ENCODE measurements around the gene RELA. TPM values are rescaled to one million over a fixed set of nuclear protein-coding genes. Genes with fewer than 3 reads are reported as not detected.

The RELA gene
- total RNA-seq, 1 experiment from 2014 or later: 54.9 TPM

DNA sequence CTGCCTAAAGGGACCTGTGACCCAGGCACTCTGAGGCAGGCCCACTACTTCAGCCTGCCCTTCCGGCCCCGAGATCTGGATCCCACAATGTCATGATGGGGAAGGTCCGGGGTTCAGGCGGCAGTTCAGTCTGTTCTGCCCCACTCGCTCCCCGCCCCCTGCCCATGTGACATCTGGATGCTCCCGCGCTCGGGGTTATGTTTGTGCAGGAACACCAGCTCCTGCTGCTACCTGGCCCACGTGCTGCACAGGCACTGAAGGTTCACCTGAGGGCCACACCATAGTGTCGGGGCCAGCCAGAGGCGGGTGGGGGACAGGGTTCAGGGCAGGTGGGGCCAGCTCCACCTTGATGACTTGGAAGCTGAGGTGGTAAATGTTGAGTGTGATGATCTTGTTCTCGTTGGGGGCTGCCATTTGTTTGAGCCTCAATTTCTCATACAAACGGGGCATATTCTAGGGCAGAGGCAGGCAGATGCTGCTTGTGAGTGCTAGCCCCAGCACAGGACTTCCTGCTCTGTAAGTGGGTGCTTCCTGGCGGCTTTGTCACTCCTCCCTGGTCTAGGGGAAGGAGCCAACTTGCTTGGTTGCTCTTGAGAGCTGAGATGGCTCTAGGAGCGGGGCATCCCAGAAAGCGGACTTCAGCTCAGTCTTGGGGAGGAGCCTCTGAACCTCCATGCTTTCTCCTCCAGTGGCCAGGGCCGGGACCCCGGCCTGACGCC lies 29.2 kb downstream of the RELA start:
- Mint-ChIP-seq H3K27ac (ENCODE audit: unreplicated experiment) (no peak overlapping the region), H3K36me3 (ENCODE audit: insufficient read depth, unreplicated experiment) (peaks cover 44% of the 10 kb centered on the region), H3K27me3 (ENCODE audit: insufficient read depth, unreplicated experiment) (no peaks in the 10 kb centered on the region), H3K4me3 (ENCODE audit: unreplicated experiment) (no peak overlapping the region), H3K4me1 (ENCODE audit: low read depth, unreplicated experiment) (no peaks in the 10 kb centered on the region), H3K9me3 (ENCODE audit: unreplicated experiment) (no peaks in the 10 kb centered on the region)
- Histone ChIP-seq H3K4me1 (no peaks in the 10 kb centered on the region), H3K9me3 (no peaks in the 10 kb centered on the region), H3K36me3 (ENCODE audit: control insufficient read depth, insufficient read depth, low read length) (peaks cover 6% of the 10 kb centered on the region), H3K4me3 (ENCODE audit: low read depth, low read length) (no peak overlapping the region), H3K27me3 (replicated peaks; ENCODE audit: control insufficient read depth, insufficient read depth, low read length) (no peaks in the 10 kb centered on the region)
- ChIA-PET POLR2A (no interaction called here), CTCF (no interaction called here)
- no peak for DNase-seq
- TF ChIP-seq, protein P1, sequence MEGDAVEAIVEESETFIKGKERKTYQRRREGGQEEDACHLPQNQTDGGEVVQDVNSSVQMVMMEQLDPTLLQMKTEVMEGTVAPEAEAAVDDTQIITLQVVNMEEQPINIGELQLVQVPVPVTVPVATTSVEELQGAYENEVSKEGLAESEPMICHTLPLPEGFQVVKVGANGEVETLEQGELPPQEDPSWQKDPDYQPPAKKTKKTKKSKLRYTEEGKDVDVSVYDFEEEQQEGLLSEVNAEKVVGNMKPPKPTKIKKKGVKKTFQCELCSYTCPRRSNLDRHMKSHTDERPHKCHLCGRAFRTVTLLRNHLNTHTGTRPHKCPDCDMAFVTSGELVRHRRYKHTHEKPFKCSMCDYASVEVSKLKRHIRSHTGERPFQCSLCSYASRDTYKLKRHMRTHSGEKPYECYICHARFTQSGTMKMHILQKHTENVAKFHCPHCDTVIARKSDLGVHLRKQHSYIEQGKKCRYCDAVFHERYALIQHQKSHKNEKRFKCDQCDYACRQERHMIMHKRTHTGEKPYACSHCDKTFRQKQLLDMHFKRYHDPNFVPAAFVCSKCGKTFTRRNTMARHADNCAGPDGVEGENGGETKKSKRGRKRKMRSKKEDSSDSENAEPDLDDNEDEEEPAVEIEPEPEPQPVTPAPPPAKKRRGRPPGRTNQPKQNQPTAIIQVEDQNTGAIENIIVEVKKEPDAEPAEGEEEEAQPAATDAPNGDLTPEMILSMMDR (IDR thresholded peaks at IDR 0.05; ENCODE audit: insufficient read depth in 1 of 2, low read depth in 1 of 2, low read length in 1 of 2, severe bottlenecking in 1 of 2, unreplicated experiment in 1 of 2): no peak
- intact Hi-C loops (cut with micrococcal nuclease; ENCODE audit: unreplicated experiment): no loop called here
- BruUV-seq (replicated peaks): no TSS peak

- H3K36me3 Mint-ChIP-seq (ENCODE audit: insufficient read depth, unreplicated experiment): peaks cover 38% of the 10 kb centered on the region
- no TSS peak for BruUV-seq (replicated peaks)
- POLR2A ChIA-PET: no interaction called here
These were observed 32.5 kb downstream of the RELA start for GRCh38 chr11:65630215-65630614.

DNA sequence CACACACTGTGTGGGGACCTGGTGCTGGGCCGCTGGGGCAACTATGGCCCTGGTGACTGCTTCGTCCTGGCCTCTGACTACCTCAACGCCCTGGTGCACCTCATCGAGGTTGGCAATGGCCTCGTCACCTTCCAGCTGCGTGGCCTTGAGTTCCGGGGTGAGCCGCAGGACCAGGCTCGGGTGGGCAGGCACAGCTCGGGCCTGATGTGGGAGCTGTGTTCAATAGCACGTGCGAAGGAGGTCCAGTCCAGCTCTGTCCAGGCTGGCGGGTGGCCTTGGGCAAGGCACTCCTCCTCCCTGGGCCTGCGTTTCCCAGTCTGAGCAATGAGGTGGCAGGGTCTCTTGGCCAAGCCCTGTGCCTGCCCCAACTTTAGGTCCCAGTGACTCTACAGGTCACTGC lies 33.1 kb downstream of the RELA start:
- Histone ChIP-seq H3K4me1 (no peaks in the 10 kb centered on the region), H3K4me3 (ENCODE audit: low read depth, low read length) (no peak overlapping the region), H3K36me3 (ENCODE audit: control insufficient read depth, insufficient read depth, low read length) (peaks cover 4% of the 10 kb centered on the region), H3K27me3 (replicated peaks; ENCODE audit: control insufficient read depth, insufficient read depth, low read length) (no peaks in the 10 kb centered on the region), H3K9me3 (no peaks in the 10 kb centered on the region)
- CTCF ChIA-PET: no interaction called here
- no TSS peak for BruUV-seq (replicated peaks)
- Mint-ChIP-seq H3K9me3 (ENCODE audit: unreplicated experiment) (no peaks in the 10 kb centered on the region), H3K4me1 (ENCODE audit: low read depth, unreplicated experiment) (no peaks in the 10 kb centered on the region), H3K27ac (ENCODE audit: unreplicated experiment) (no peak overlapping the region), H3K27me3 (ENCODE audit: insufficient read depth, unreplicated experiment) (no peaks in the 10 kb centered on the region), H3K4me3 (ENCODE audit: unreplicated experiment) (no peak overlapping the region), H3K36me3 (ENCODE audit: insufficient read depth, unreplicated experiment) (peaks cover 38% of the 10 kb centered on the region)
- intact Hi-C loops (cut with micrococcal nuclease; ENCODE audit: unreplicated experiment): no loop called here
- POLR2A ChIA-PET: no interaction called here
- TF ChIP-seq, protein P1 (IDR thresholded peaks at IDR 0.05; ENCODE audit: insufficient read depth in 1 of 2, low read depth in 1 of 2, low read length in 1 of 2, severe bottlenecking in 1 of 2, unreplicated experiment in 1 of 2): no peak
- DNase-seq: no peak

More at GRCh38 chr11:65630215-65630614, 32.5 kb downstream of the RELA start:
- Mint-ChIP-seq H3K4me3 (ENCODE audit: unreplicated experiment) (no peak overlapping the region), H3K27ac (ENCODE audit: unreplicated experiment) (no peak overlapping the region), H3K27me3 (ENCODE audit: insufficient read depth, unreplicated experiment) (no peaks in the 10 kb centered on the region), H3K4me1 (ENCODE audit: low read depth, unreplicated experiment) (no peaks in the 10 kb centered on the region), H3K9me3 (ENCODE audit: unreplicated experiment) (no peaks in the 10 kb centered on the region)
- no peaks in the 10 kb centered on the region for H3K9me3 ChIP-seq
- intact Hi-C loops (cut with micrococcal nuclease; ENCODE audit: unreplicated experiment): no loop called here
- no peak overlapping the region for H3K4me3 ChIP-seq (ENCODE audit: low read depth, low read length)
- TF ChIP-seq, protein P1 (IDR thresholded peaks at IDR 0.05; ENCODE audit: insufficient read depth in 1 of 2, low read depth in 1 of 2, low read length in 1 of 2, severe bottlenecking in 1 of 2, unreplicated experiment in 1 of 2): no peak
- peaks cover 7% of the 10 kb centered on the region for H3K36me3 ChIP-seq (ENCODE audit: control insufficient read depth, insufficient read depth, low read length)
- CTCF ChIA-PET: no interaction called here
- H3K4me1 ChIP-seq: no peaks in the 10 kb centered on the region
- no peaks in the 10 kb centered on the region for H3K27me3 ChIP-seq (replicated peaks; ENCODE audit: control insufficient read depth, insufficient read depth, low read length)
- DNase-seq: no peak
